Fibroblast of lung (primary cell): ENCODE data around the gene TMEM94.

Experiments used
- EZH2 ChIP-seq: IDR thresholded peaks from 2 replicates; pipeline ENCODE4 v1.5.1; 2012; ENCODE audit warnings: low read length, control low read depth, mild to moderate bottlenecking; ENCODE audit errors: missing control alignments
- TF ChIP-seq, protein P1 (sequence below), 2 donors: IDR thresholded peaks in 1 of 2; conservative IDR thresholded peaks in 1 of 2; 1 replicate in 1 of 2; 2 replicates in 1 of 2; pipeline ENCODE4 v1.5.1; 2011 to 2012; ENCODE audit warnings: low read length in 2 of 2, control low read depth in 1 of 2, inconsistent platforms in 1 of 2, low read depth in 1 of 2, mild to moderate bottlenecking in 1 of 2

- no peak for TF ChIP-seq EZH2
- TF ChIP-seq, protein P1, sequence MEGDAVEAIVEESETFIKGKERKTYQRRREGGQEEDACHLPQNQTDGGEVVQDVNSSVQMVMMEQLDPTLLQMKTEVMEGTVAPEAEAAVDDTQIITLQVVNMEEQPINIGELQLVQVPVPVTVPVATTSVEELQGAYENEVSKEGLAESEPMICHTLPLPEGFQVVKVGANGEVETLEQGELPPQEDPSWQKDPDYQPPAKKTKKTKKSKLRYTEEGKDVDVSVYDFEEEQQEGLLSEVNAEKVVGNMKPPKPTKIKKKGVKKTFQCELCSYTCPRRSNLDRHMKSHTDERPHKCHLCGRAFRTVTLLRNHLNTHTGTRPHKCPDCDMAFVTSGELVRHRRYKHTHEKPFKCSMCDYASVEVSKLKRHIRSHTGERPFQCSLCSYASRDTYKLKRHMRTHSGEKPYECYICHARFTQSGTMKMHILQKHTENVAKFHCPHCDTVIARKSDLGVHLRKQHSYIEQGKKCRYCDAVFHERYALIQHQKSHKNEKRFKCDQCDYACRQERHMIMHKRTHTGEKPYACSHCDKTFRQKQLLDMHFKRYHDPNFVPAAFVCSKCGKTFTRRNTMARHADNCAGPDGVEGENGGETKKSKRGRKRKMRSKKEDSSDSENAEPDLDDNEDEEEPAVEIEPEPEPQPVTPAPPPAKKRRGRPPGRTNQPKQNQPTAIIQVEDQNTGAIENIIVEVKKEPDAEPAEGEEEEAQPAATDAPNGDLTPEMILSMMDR (conservative IDR thresholded peaks at IDR 0.05 in 1 of 2, IDR thresholded peaks at IDR 0.05 in 1 of 2; ENCODE audit: low read depth in 1 of 2, low read length in 2 of 2): no peak
Observed at GRCh38 chr17:75488693-75489510, 32.5 kb downstream of the TMEM94 start.
